Natural killer cell (primary cell): Measurements from ENCODE around the gene CMSS1. TPM values are rescaled to one million over a fixed set of nuclear protein-coding genes. Genes with fewer than 3 reads are reported as not detected.
A peak's percentile ranks its signal among the peaks of the same experiment; 100 is the strongest.
"Not testable (repeated sequence)": the region's sequence is repeated elsewhere in the genome, so short reads cannot be mapped to it uniquely, and the experiment has no call there.

Source experiments
- ATAC-seq, 3 donors: fragments of 150-1000 bp in 2 of 3; fragments of 200-7000 bp in 1 of 3; cut with Tn5 transposase; 1 replicate in 1 of 3; 2 replicates in 2 of 3; pipeline ENCODE4 v1.10.0; 2021; ENCODE audit warnings: mild to moderate bottlenecking in 2 of 3, moderate library complexity in 2 of 3
- DNase-seq, 2 donors: peaks; one replicate each; pipeline versions ENCODE4 v3.0.0 to v3.0.0-alpha.2; 2013 to 2021; ENCODE audit warnings: mixed read lengths in 1 of 2
- H3K27ac ChIP-seq: one replicate; pipeline ENCODE4 v1.5.1; 2013; ENCODE audit warnings: mild to moderate bottlenecking, low read length
- H3K27me3 ChIP-seq: one replicate; pipeline ENCODE4 v1.6.1; 2013; ENCODE audit warnings: low read length; ENCODE audit not compliant: control insufficient read depth, insufficient read depth
- H3K36me3 ChIP-seq: one replicate; pipeline ENCODE4 v1.6.1; 2013; ENCODE audit warnings: low read length; ENCODE audit not compliant: control insufficient read depth, insufficient read depth
- H3K4me1 ChIP-seq: one replicate; pipeline ENCODE4 v1.6.1; 2013; ENCODE audit warnings: low read length; ENCODE audit not compliant: control insufficient read depth, insufficient read depth
- H3K4me3 ChIP-seq: one replicate; pipeline ENCODE4 v1.5.1; 2013; ENCODE audit warnings: low read length
- H3K9me3 ChIP-seq: one replicate; pipeline ENCODE4 v1.6.1; 2013; ENCODE audit warnings: low read length; ENCODE audit not compliant: control insufficient read depth, insufficient read depth
- H3K27ac Mint-ChIP-seq, 2 donors: one replicate each; pipeline ENCODE4 v1.8.0; 2022; ENCODE audit warnings: mild to moderate bottlenecking in 2 of 2, mixed read lengths in 2 of 2, moderate library complexity in 1 of 2
- H3K27me3 Mint-ChIP-seq, 2 donors: one replicate each; pipeline ENCODE4 v1.8.0; 2022; ENCODE audit warnings: low read depth in 2 of 2, mixed read lengths in 2 of 2
- H3K36me3 Mint-ChIP-seq: one replicate; pipeline ENCODE4 v1.8.0; 2022; ENCODE audit warnings: mixed read lengths
- H3K4me1 Mint-ChIP-seq, 2 donors: one replicate each; pipeline ENCODE4 v1.8.0; 2022; ENCODE audit warnings: mixed read lengths in 2 of 2
- H3K4me3 Mint-ChIP-seq: one replicate; pipeline ENCODE4 v1.8.0; 2022; ENCODE audit warnings: mild to moderate bottlenecking, moderate library complexity, mixed read lengths
- H3K9me3 Mint-ChIP-seq, 2 donors: one replicate each; pipeline ENCODE4 v1.8.0; 2022; ENCODE audit warnings: mixed read lengths in 2 of 2
- CTCF ChIP-seq: fragments of 200-600 bp; IDR thresholded peaks from one replicate; pipeline ENCODE4 v1.8.0; 2022; ENCODE audit warnings: antibody characterized with exemption
- WGBS: methylation state at CpG from one replicate; pipeline ENCODE4 v1.1.7; 2013; ENCODE audit warnings: missing lambda C conversion rate; ENCODE audit not compliant: insufficient coverage; 5-methylcytosine and 5-hydroxymethylcytosine counted together
- intact Hi-C: fragments of 100-400 bp; cut with micrococcal nuclease; formaldehyde crosslinking; loops from one replicate; pipeline ENCODE4 v1.14.2; 2022
- total RNA-seq, 4 donors: library from RNA; stranded (reverse); fragments of 120-200 nt in 1 of 4; gene quantifications; one replicate each; pipeline versions ENCODE4 v1.2.3 to v1.2.4, GENCODE V29; 2013 to 2022

The CMSS1 gene
- total RNA-seq, 3 donors from 2014 or later (not counting 1 experiment from before 2014, with no cell fraction given), result 7.8 to 12.7 (median 9.2) TPM

GRCh38 chr3:100047455-100048141, 229.9 kb downstream of the CMSS1 start:
- Histone ChIP-seq H3K36me3 (no peaks in the 10 kb centered on the region), H3K4me1 (peaks cover 11% of the 10 kb centered on the region), H3K4me3 (no peak overlapping the region), H3K27ac (peak overlapping the region; percentile 56), H3K9me3 (no peaks in the 10 kb centered on the region), H3K27me3 (no peaks in the 10 kb centered on the region)
- no peaks in the 10 kb centered on the region for H3K36me3 Mint-ChIP-seq
- no peak for TF ChIP-seq CTCF
- ATAC-seq, result peak; percentile 83 to 91 (median 91)
- H3K4me1 Mint-ChIP-seq, result peaks cover 14 to 15% of the 10 kb centered on the region in 2 donors
- peak in 1 of 2 donors; percentile 15 for DNase-seq
- WGBS, result 24% methylated on average over 5 of the region's 6 CpGs
- peak overlapping the region; percentile 84 to 87 for H3K27ac Mint-ChIP-seq
- intact Hi-C loops, result no loop called here
- H3K9me3 Mint-ChIP-seq, result no peaks in the 10 kb centered on the region
- H3K4me3 Mint-ChIP-seq, result peak overlapping the region; percentile 66
- H3K27me3 Mint-ChIP-seq, result no peaks in the 10 kb centered on the region

- H3K27ac ChIP-seq, result peak overlapping the region; percentile 56
- no peaks in the 10 kb centered on the region for H3K36me3 ChIP-seq
- no peaks in the 10 kb centered on the region for H3K27me3 ChIP-seq
- H3K4me1 ChIP-seq, result peaks cover 11% of the 10 kb centered on the region
- Mint-ChIP-seq H3K4me3 (no peak overlapping the region), H3K36me3 (no peaks in the 10 kb centered on the region), H3K27ac (peak overlapping the region; percentile 84 to 87), H3K4me1 (peaks cover 14 to 15% of the 10 kb centered on the region in 2 donors), H3K9me3 (no peaks in the 10 kb centered on the region), H3K27me3 (no peaks in the 10 kb centered on the region)
- intact Hi-C loops, result no loop called here
- DNase-seq (no peak), ATAC-seq (no peak)
- 72% methylated on average over 2 of the region's 3 CpGs for WGBS
- TF ChIP-seq CTCF, result no peak
- no peaks in the 10 kb centered on the region for H3K9me3 ChIP-seq
- H3K4me3 ChIP-seq, result no peak overlapping the region
Observed at GRCh38 chr3:100048248-100048647, 230.6 kb downstream of the CMSS1 start.

- peaks cover 14 to 15% of the 10 kb centered on the region in 2 donors for H3K4me1 Mint-ChIP-seq
- H3K9me3 Mint-ChIP-seq, H3K9me3 ChIP-seq, H3K4me3 Mint-ChIP-seq, H3K36me3 ChIP-seq, H3K4me3 ChIP-seq, H3K36me3 Mint-ChIP-seq, DNase-seq, H3K27me3 Mint-ChIP-seq, H3K27ac Mint-ChIP-seq, ATAC-seq, H3K27me3 ChIP-seq, H3K27ac ChIP-seq, intact Hi-C loops: not testable (repeated sequence)
- no CpG with 5 or more reads among the region's 3 CpGs for WGBS
- peaks cover 11% of the 10 kb centered on the region for H3K4me1 ChIP-seq
Observed at GRCh38 chr3:100051513-100051912, 233.9 kb downstream of the CMSS1 start.

GRCh38 chr3:100053951-100054620, 236.4 kb downstream of the CMSS1 start:
- Histone ChIP-seq H3K27ac (no peak overlapping the region), H3K4me3 (no peak overlapping the region), H3K4me1 (no peaks in the 10 kb centered on the region), H3K27me3 (no peaks in the 10 kb centered on the region), H3K9me3 (no peaks in the 10 kb centered on the region), H3K36me3 (no peaks in the 10 kb centered on the region)
- peaks cover 5 to 6% of the 10 kb centered on the region in 2 donors for H3K4me1 Mint-ChIP-seq
- no peak for DNase-seq
- no peaks in the 10 kb centered on the region for H3K9me3 Mint-ChIP-seq
- intact Hi-C loops, result no loop called here
- ATAC-seq, result no peak
- no peak overlapping the region for H3K27ac Mint-ChIP-seq
- no peaks in the 10 kb centered on the region for H3K36me3 Mint-ChIP-seq
- TF ChIP-seq CTCF, result no peak
- no peak overlapping the region for H3K4me3 Mint-ChIP-seq
- WGBS, result 97% methylated on average over 5 of the region's 6 CpGs
- H3K27me3 Mint-ChIP-seq, result no peaks in the 10 kb centered on the region
